ENCODE measurements around the gene OCSTAMP.

OCSTAMP gene

DNA sequence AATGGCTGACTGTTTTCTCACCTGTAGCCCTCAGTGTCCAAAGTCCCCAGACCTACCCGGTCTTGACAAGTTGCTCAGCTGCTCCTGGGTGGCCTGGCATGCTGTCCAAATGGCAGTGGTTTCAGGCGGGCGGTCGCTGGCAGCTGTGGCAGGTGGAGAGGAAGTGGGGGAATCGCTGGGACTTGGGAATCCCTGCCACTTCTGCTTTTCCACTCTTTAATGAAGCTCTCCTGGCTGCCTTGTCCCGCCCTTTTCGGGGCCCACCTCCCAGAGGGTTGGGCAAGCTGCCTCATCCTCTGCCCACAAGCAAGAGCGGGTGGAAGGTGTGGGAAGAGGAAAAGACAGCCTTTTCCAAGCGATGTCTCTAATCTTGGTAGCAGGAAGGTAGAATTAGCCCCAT lies at the start of gene OCSTAMP:
OCSTAMP (minus strand) TSS at position 194 of the 400 bp plus-strand sequence; CDS start at position 100, 94 bp downstream.
- peaks cover 15% of the 10 kb centered on the region for H3K4me1 ChIP-seq (ENCODE audit: control insufficient read depth, insufficient read depth, low read length)
- no peaks in the 10 kb centered on the region for H3K27me3 ChIP-seq (ENCODE audit: control insufficient read depth, insufficient read depth, low read length)
- H3K9ac ChIP-seq (ENCODE audit: low read depth, low read length), result no peak within 1 kb of the TSS
- no peaks in the 10 kb centered on the region for H3K9me3 ChIP-seq (ENCODE audit: control insufficient read depth, insufficient read depth, low read length)
- no peak within 1 kb of the TSS for H3K4me3 ChIP-seq (ENCODE audit: low read depth, low read length)
- no peaks in the 10 kb centered on the region for H3K36me3 ChIP-seq (ENCODE audit: control insufficient read depth, insufficient read depth, low read length)

DNA sequence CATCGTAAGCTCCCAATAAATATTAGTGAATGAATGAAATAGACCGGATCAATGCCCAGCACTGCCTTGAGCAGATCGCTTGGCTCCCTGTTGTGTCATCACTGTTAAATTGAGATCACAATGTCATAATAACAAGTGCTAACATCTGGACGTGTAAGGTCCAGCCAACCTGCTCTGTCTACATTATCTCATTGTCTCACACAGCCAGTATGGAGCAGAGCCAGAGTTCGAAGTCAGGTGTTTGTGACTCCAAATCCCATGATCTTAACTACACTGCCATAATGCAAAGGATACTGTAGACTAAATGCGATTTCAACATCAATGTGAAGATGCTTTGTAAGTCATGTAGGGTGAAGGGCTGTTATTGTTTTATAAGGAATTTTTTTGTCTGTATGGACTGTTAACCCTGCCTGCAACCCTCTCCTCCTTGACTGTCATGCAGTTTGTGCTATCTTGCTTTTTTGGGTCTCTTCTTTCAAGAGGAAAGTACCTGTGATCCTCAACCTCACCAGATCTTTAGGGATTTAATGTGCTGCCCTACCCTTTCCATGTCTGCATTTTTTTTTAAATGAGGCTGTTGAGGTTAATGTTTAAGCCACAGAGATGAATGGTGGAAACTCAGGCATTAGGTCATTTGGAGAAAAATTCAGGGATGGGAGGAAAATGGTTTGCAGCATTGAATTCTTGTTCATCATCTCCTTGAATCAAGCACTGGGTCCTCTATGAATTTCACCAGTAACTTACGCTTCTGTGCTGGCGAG lies 49.0 kb upstream of the OCSTAMP start:
- Histone ChIP-seq H3K4me3 (ENCODE audit: low read depth, low read length) (no peak overlapping the region), H3K36me3 (ENCODE audit: control insufficient read depth, insufficient read depth, low read length) (no peaks in the 10 kb centered on the region), H3K9ac (ENCODE audit: low read depth, low read length) (no peak overlapping the region), H3K9me3 (ENCODE audit: control insufficient read depth, insufficient read depth, low read length) (no peaks in the 10 kb centered on the region), H3K4me1 (ENCODE audit: control insufficient read depth, insufficient read depth, low read length) (peaks cover 13% of the 10 kb centered on the region), H3K27me3 (ENCODE audit: control insufficient read depth, insufficient read depth, low read length) (no peaks in the 10 kb centered on the region)

DNA sequence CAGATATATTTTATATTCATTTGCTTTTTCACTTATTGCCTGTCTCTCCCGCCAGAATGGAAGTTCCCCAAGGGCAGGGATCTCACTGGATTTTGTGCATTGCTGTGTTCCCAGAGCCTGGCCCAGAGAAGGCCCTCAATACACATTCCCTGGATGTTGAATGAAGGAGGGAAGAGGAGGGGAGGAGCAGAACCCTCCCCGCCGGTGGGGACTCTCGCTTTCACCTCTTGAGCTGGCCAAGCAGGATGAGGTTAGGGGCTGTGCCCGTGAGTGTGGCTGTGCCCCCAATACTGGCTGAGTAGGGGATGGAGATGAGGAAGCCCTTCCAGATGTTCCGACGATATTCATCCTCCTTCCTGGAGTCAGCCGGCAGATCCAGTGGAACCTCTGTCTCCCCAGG lies 45.5 kb upstream of the OCSTAMP start:
- Histone ChIP-seq H3K36me3 (ENCODE audit: control insufficient read depth, insufficient read depth, low read length) (no peaks in the 10 kb centered on the region), H3K27me3 (ENCODE audit: control insufficient read depth, insufficient read depth, low read length) (no peaks in the 10 kb centered on the region), H3K4me1 (ENCODE audit: control insufficient read depth, insufficient read depth, low read length) (peaks cover 16% of the 10 kb centered on the region), H3K9ac (ENCODE audit: low read depth, low read length) (no peak overlapping the region), H3K4me3 (ENCODE audit: low read depth, low read length) (no peak overlapping the region), H3K9me3 (ENCODE audit: control insufficient read depth, insufficient read depth, low read length) (no peaks in the 10 kb centered on the region)

- Histone ChIP-seq H3K9ac (ENCODE audit: low read depth, low read length) (no peak overlapping the region), H3K36me3 (ENCODE audit: control insufficient read depth, insufficient read depth, low read length) (no peaks in the 10 kb centered on the region)
Observed at GRCh38 chr20:46594725-46595124, 44.3 kb upstream of the OCSTAMP start.

DNA sequence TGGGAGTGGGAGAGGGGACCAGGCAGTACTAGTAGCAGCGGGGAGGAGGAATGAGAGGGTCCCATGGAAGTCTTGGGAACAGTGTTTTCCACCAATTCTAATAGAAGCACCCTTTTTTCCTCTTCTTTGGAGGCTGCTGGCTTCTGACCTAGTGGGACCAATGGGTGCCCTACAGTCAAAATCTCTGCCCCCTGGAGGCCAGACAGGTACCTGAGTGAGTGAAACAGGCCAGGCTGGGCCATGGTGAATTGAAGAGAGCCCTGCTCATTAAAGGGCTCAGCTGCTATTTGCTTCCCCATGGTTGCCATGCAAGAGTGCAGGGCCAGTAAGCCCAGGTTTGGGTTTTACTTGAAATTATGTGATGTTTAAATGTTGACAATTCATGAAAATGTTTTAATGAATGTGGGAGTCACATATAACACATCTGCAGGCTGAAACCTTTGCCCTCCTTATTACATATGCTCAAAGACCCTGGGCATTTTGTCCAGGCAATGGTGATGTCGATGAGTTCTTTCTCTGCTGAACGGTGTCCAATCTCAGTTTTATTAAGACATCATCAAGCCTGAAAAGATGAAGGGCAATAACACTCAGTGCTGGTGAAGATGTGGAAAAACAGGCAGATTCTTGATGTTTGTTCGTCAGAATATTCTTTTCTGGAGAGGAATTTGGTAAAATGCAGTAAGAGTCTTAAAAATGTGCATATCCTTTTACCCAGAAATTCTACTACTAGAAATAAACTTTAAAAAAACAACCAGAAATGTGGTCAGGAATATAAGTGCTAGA lies 42.3 kb upstream of the OCSTAMP start:
- Histone ChIP-seq H3K4me3 (ENCODE audit: low read depth, low read length) (no peak overlapping the region), H3K9ac (ENCODE audit: low read depth, low read length) (no peak overlapping the region), H3K36me3 (ENCODE audit: control insufficient read depth, insufficient read depth, low read length) (no peaks in the 10 kb centered on the region), H3K4me1 (ENCODE audit: control insufficient read depth, insufficient read depth, low read length) (peaks cover 16% of the 10 kb centered on the region), H3K9me3 (ENCODE audit: control insufficient read depth, insufficient read depth, low read length) (no peaks in the 10 kb centered on the region), H3K27me3 (ENCODE audit: control insufficient read depth, insufficient read depth, low read length) (no peaks in the 10 kb centered on the region)

More at GRCh38 chr20:46594725-46595124, 44.3 kb upstream of the OCSTAMP start:
- H3K9me3 ChIP-seq (ENCODE audit: control insufficient read depth, insufficient read depth, low read length), result no peaks in the 10 kb centered on the region
- H3K4me1 ChIP-seq (ENCODE audit: control insufficient read depth, insufficient read depth, low read length), result peaks cover 16% of the 10 kb centered on the region
- H3K4me3 ChIP-seq (ENCODE audit: low read depth, low read length), result no peak overlapping the region
- no peaks in the 10 kb centered on the region for H3K27me3 ChIP-seq (ENCODE audit: control insufficient read depth, insufficient read depth, low read length)

GRCh38 chr20:46590443-46590842 lies 40.0 kb upstream of the OCSTAMP start:
- Histone ChIP-seq H3K4me3 (ENCODE audit: low read depth, low read length) (no peak overlapping the region), H3K4me1 (ENCODE audit: control insufficient read depth, insufficient read depth, low read length) (peaks cover 12% of the 10 kb centered on the region), H3K9ac (ENCODE audit: low read depth, low read length) (no peak overlapping the region), H3K27me3 (ENCODE audit: control insufficient read depth, insufficient read depth, low read length) (no peaks in the 10 kb centered on the region), H3K9me3 (ENCODE audit: control insufficient read depth, insufficient read depth, low read length) (no peaks in the 10 kb centered on the region), H3K36me3 (ENCODE audit: control insufficient read depth, insufficient read depth, low read length) (no peaks in the 10 kb centered on the region)

- H3K9ac ChIP-seq (ENCODE audit: low read depth, low read length), result no peak overlapping the region
- peaks cover 13% of the 10 kb centered on the region for H3K4me1 ChIP-seq (ENCODE audit: control insufficient read depth, insufficient read depth, low read length)
- no peaks in the 10 kb centered on the region for H3K9me3 ChIP-seq (ENCODE audit: control insufficient read depth, insufficient read depth, low read length)
- H3K36me3 ChIP-seq (ENCODE audit: control insufficient read depth, insufficient read depth, low read length), result no peaks in the 10 kb centered on the region
- H3K4me3 ChIP-seq (ENCODE audit: low read depth, low read length), result no peak overlapping the region
- H3K27me3 ChIP-seq (ENCODE audit: control insufficient read depth, insufficient read depth, low read length), result no peaks in the 10 kb centered on the region
Observed at GRCh38 chr20:46588532-46589511, 38.4 kb upstream of the OCSTAMP start.

GRCh38 chr20:46587986-46588385 lies 37.5 kb upstream of the OCSTAMP start:
- H3K4me1 ChIP-seq (ENCODE audit: control insufficient read depth, insufficient read depth, low read length), result peaks cover 18% of the 10 kb centered on the region
- H3K9me3 ChIP-seq (ENCODE audit: control insufficient read depth, insufficient read depth, low read length), result no peaks in the 10 kb centered on the region
- H3K9ac ChIP-seq (ENCODE audit: low read depth, low read length), result no peak overlapping the region
- no peaks in the 10 kb centered on the region for H3K36me3 ChIP-seq (ENCODE audit: control insufficient read depth, insufficient read depth, low read length)
- H3K4me3 ChIP-seq (ENCODE audit: low read depth, low read length), result no peak overlapping the region
- H3K27me3 ChIP-seq (ENCODE audit: control insufficient read depth, insufficient read depth, low read length), result no peaks in the 10 kb centered on the region

DNA sequence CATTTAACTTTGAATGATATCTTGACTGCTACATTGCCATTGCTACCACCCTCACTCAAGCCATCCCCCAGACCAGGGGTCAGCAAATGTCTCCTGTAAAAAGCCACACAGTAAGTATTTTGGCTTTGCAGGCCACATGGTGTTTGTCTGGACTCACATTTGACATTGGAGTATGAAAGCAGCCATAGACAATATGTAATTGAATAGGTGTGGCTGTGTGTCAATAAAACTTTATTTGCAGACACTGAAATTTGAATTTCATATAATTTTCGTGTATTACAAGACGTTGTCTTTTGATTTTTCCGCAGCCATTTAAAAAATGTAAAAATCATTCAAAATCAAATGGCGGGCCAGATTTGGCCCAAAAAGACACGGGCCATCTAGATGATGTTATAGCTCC lies 36.3 kb upstream of the OCSTAMP start:
- no peaks in the 10 kb centered on the region for H3K9me3 ChIP-seq (ENCODE audit: control insufficient read depth, insufficient read depth, low read length)
- H3K27me3 ChIP-seq (ENCODE audit: control insufficient read depth, insufficient read depth, low read length), result no peaks in the 10 kb centered on the region
- H3K4me1 ChIP-seq (ENCODE audit: control insufficient read depth, insufficient read depth, low read length), result peaks cover 25% of the 10 kb centered on the region
- no peak overlapping the region for H3K9ac ChIP-seq (ENCODE audit: low read depth, low read length)
- no peaks in the 10 kb centered on the region for H3K36me3 ChIP-seq (ENCODE audit: control insufficient read depth, insufficient read depth, low read length)
- no peak overlapping the region for H3K4me3 ChIP-seq (ENCODE audit: low read depth, low read length)

- Histone ChIP-seq H3K4me1 (ENCODE audit: control insufficient read depth, insufficient read depth, low read length) (peaks cover 25% of the 10 kb centered on the region), H3K27me3 (ENCODE audit: control insufficient read depth, insufficient read depth, low read length) (no peaks in the 10 kb centered on the region), H3K4me3 (ENCODE audit: low read depth, low read length) (no peak overlapping the region), H3K9me3 (ENCODE audit: control insufficient read depth, insufficient read depth, low read length) (peaks cover 4% of the 10 kb centered on the region), H3K36me3 (ENCODE audit: control insufficient read depth, insufficient read depth, low read length) (no peaks in the 10 kb centered on the region), H3K9ac (ENCODE audit: low read depth, low read length) (no peak overlapping the region)
Observed at GRCh38 chr20:46584508-46584907, 34.1 kb upstream of the OCSTAMP start.

DNA sequence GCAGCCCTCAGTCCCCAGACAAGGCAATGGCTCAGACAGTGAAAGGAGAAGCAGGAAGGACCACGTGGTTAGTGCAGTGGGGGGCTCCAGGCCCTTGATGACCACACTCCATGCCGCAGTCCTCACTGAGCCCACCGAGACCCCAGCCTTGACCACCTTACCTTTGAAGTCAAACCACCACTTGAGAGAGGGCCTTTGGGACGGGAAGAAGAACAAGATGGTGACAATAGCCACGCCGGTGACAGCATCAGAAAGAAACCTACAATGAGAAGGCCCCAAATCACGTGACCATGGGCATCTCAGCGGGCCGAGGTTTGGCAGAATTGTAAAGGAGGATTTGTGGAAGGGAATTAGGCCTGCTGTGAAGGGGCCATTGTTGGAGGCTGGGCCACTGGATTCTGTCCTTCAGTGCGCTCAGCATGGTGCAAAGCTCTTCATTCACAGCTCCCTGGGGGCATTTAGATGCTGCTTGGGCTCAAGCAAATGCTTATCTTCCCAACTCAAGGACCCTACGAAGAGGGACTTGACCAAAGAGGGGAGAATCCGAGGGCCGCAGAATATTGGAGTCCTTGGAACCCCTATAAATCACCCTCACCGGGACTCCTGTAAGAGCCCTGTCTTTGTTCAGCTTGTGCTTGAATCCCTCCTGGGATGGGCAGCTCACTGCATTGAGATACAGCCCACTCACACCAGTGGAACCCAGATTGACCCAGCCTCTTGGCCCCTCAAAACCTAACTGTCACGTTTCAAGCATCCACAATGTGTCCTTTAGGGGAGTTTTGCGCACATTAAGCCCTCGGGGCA lies 33.2 kb upstream of the OCSTAMP start:
- no peak overlapping the region for H3K4me3 ChIP-seq (ENCODE audit: low read depth, low read length)
- no peaks in the 10 kb centered on the region for H3K36me3 ChIP-seq (ENCODE audit: control insufficient read depth, insufficient read depth, low read length)
- peaks cover 4% of the 10 kb centered on the region for H3K9me3 ChIP-seq (ENCODE audit: control insufficient read depth, insufficient read depth, low read length)
- H3K4me1 ChIP-seq (ENCODE audit: control insufficient read depth, insufficient read depth, low read length), result peaks cover 25% of the 10 kb centered on the region
- no peaks in the 10 kb centered on the region for H3K27me3 ChIP-seq (ENCODE audit: control insufficient read depth, insufficient read depth, low read length)
- no peak overlapping the region for H3K9ac ChIP-seq (ENCODE audit: low read depth, low read length)

All from iPS-15b (cell line).